ENCODE measurements around the gene BABAM2. TPM values are rescaled to one million over a fixed set of nuclear protein-coding genes. Genes with fewer than 3 reads are reported as not detected.

Gene BABAM2
- total RNA-seq, 1 experiment from 2014 or later: 57.6 TPM

- Mint-ChIP-seq H3K4me1 (ENCODE audit: insufficient read depth, unreplicated experiment) (peaks cover 5% of the 10 kb centered on the region), H3K9me3 (ENCODE audit: unreplicated experiment) (no peaks in the 10 kb centered on the region), H3K27ac (ENCODE audit: low read depth, unreplicated experiment) (no peak overlapping the region), H3K4me3 (ENCODE audit: unreplicated experiment) (no peak overlapping the region), H3K27me3 (ENCODE audit: insufficient read depth, unreplicated experiment) (no peaks in the 10 kb centered on the region), H3K36me3 (ENCODE audit: insufficient read depth, unreplicated experiment) (peaks cover 5% of the 10 kb centered on the region)
- no peak for TF ChIP-seq CTCF (IDR thresholded peaks at IDR 0.05; ENCODE audit: unreplicated experiment)
- ChIA-PET CTCF (interaction anchor here (0.6 to 1.2 kb wide), 5 partner anchors 10 to 412 kb away, joined by 3 to 7 read pairs (median 4); no protein-coding TSS in a partner anchor), POLR2A (interaction anchor here (1.0 to 1.3 kb wide), 3 partner anchors 10 to 21 kb away, joined by 3 to 8 read pairs (median 3); no protein-coding TSS in a partner anchor)
- intact Hi-C loops (cut with micrococcal nuclease): no loop called here
- no TSS peak for BruUV-seq (replicated peaks)
- no peak for DNase-seq (ENCODE audit: unreplicated experiment)
Measured at GRCh38 chr2:28096421-28096820, 205.9 kb downstream of the BABAM2 start.

GRCh38 chr2:28098501-28099225, 208.1 kb downstream of the BABAM2 start:
- ChIA-PET CTCF (no interaction called here), POLR2A (interaction anchor here (0.7 kb wide), 1 partner anchor 53 kb away, joined by 4 read pairs; no protein-coding TSS in a partner anchor)
- TF ChIP-seq CTCF (IDR thresholded peaks at IDR 0.05; ENCODE audit: unreplicated experiment): no peak
- no peak for DNase-seq (ENCODE audit: unreplicated experiment)
- Mint-ChIP-seq H3K27me3 (ENCODE audit: insufficient read depth, unreplicated experiment) (no peaks in the 10 kb centered on the region), H3K36me3 (ENCODE audit: insufficient read depth, unreplicated experiment) (peaks cover 5% of the 10 kb centered on the region), H3K9me3 (ENCODE audit: unreplicated experiment) (no peaks in the 10 kb centered on the region), H3K4me3 (ENCODE audit: unreplicated experiment) (no peak overlapping the region), H3K4me1 (ENCODE audit: insufficient read depth, unreplicated experiment) (peaks cover 12% of the 10 kb centered on the region), H3K27ac (ENCODE audit: low read depth, unreplicated experiment) (no peak overlapping the region)
- no TSS peak for BruUV-seq (replicated peaks)
- intact Hi-C loops (cut with micrococcal nuclease): no loop called here

GRCh38 chr2:28101123-28101522, 210.6 kb downstream of the BABAM2 start:
- no peak for TF ChIP-seq CTCF (IDR thresholded peaks at IDR 0.05; ENCODE audit: unreplicated experiment)
- H3K4me1 Mint-ChIP-seq (ENCODE audit: insufficient read depth, unreplicated experiment): peaks cover 10% of the 10 kb centered on the region
- ChIA-PET POLR2A (interaction anchor here (0.6 to 1.8 kb wide), 6 partner anchors 9 to 124 kb away, joined by 3 to 5 read pairs (median 4); no protein-coding TSS in a partner anchor), CTCF (interaction anchor here (0.6 to 1.4 kb wide), 3 partner anchors 18 to 418 kb away, joined by 3 read pairs; no protein-coding TSS in a partner anchor)
- H3K36me3 Mint-ChIP-seq (ENCODE audit: insufficient read depth, unreplicated experiment): peaks cover 5% of the 10 kb centered on the region
- DNase-seq (ENCODE audit: unreplicated experiment): no peak
- H3K27me3 Mint-ChIP-seq (ENCODE audit: insufficient read depth, unreplicated experiment): no peaks in the 10 kb centered on the region
- no peak overlapping the region for H3K27ac Mint-ChIP-seq (ENCODE audit: low read depth, unreplicated experiment)
- H3K4me3 Mint-ChIP-seq (ENCODE audit: unreplicated experiment): no peak overlapping the region
- no TSS peak for BruUV-seq (replicated peaks)
- H3K9me3 Mint-ChIP-seq (ENCODE audit: unreplicated experiment): no peaks in the 10 kb centered on the region
- intact Hi-C loops (cut with micrococcal nuclease): no loop called here

GRCh38 chr2:28101892-28102291, 211.4 kb downstream of the BABAM2 start:
- TF ChIP-seq CTCF (IDR thresholded peaks at IDR 0.05; ENCODE audit: unreplicated experiment): no peak
- POLR2A ChIA-PET: interaction anchor here (0.6 to 1.8 kb wide), 7 partner anchors 10 to 371 kb away, joined by 3 to 5 read pairs (median 4); no protein-coding TSS in a partner anchor
- Mint-ChIP-seq H3K4me1 (ENCODE audit: insufficient read depth, unreplicated experiment) (peaks cover 7% of the 10 kb centered on the region), H3K4me3 (ENCODE audit: unreplicated experiment) (no peak overlapping the region), H3K27ac (ENCODE audit: low read depth, unreplicated experiment) (no peak overlapping the region), H3K36me3 (ENCODE audit: insufficient read depth, unreplicated experiment) (peaks cover 5% of the 10 kb centered on the region), H3K27me3 (ENCODE audit: insufficient read depth, unreplicated experiment) (no peaks in the 10 kb centered on the region), H3K9me3 (ENCODE audit: unreplicated experiment) (no peaks in the 10 kb centered on the region)
- intact Hi-C loops (cut with micrococcal nuclease): no loop called here
- BruUV-seq (replicated peaks): no TSS peak
- DNase-seq (ENCODE audit: unreplicated experiment): no peak
- CTCF ChIA-PET: interaction anchor here (0.6 to 1.4 kb wide), 4 partner anchors 17 to 419 kb away, joined by 3 read pairs; no protein-coding TSS in a partner anchor

Data from MCF 10A (cell line).